Vagina (tissue), 2 donors: ENCODE measurements around the gene RESP18.

Experiments used
- CTCF ChIP-seq, 3 experiments: fragments of 450-650 bp in 2 of 3; fragments of 200-600 bp in 1 of 3; sonication (generic) in 1 of 3; IDR thresholded peaks; one replicate each; pipeline ENCODE4 v1.5.1; 2017 to 2019; ENCODE audit warnings: antibody characterized with exemption in 3 of 3, mild to moderate bottlenecking in 2 of 3, moderate library complexity in 2 of 3
- POLR2A ChIP-seq, 2 donors: fragments of 450-650 bp; IDR thresholded peaks; one replicate each; pipeline ENCODE4 v1.6.1; 2017; ENCODE audit warnings: antibody characterized with exemption in 2 of 2, mild to moderate bottlenecking in 2 of 2, moderate library complexity in 2 of 2
- POLR2AphosphoS5 ChIP-seq, 2 donors: sonication (generic); formaldehyde crosslinking; IDR thresholded peaks; one replicate each; pipeline ENCODE4 v1.9.0; 2017; ENCODE audit warnings: antibody characterized with exemption in 2 of 2, mild to moderate bottlenecking in 2 of 2, low read depth in 1 of 2; ENCODE audit not compliant: insufficient read depth in 1 of 2

- TF ChIP-seq CTCF (IDR thresholded peaks at IDR 0.05): no peak
- TF ChIP-seq POLR2A (IDR thresholded peaks at IDR 0.05): no peak
- TF ChIP-seq POLR2AphosphoS5 (IDR thresholded peaks at IDR 0.05; ENCODE audit: insufficient read depth in 1 of 2, low read depth in 1 of 2): no peak
These were observed 26.5 kb downstream of the RESP18 start for GRCh38 chr2:219306047-219306446.
